HG03565 (cell line): ENCODE results near the gene DBN1.
"Not testable (repeated sequence)": the region's sequence is repeated elsewhere in the genome, so short reads cannot be mapped to it uniquely, and the experiment has no call there.

Experiments used
- ATAC-seq: cut with Tn5 transposase; IDR thresholded peaks from one replicate; pipeline ENCODE4 v1.9.1; 2021; ENCODE audit warnings: mild to moderate bottlenecking, moderate library complexity; ENCODE audit not compliant: unreplicated experiment

Gene DBN1

GRCh38 chr5:177491983-177492746 is 18.7 kb upstream of the DBN1 start:
- no peak for ATAC-seq

GRCh38 chr5:177491429-177491945 is 18.1 kb upstream of the DBN1 start:
- no peak for ATAC-seq

GRCh38 chr5:177490992-177491391 is 17.6 kb upstream of the DBN1 start:
- no peak for ATAC-seq

GRCh38 chr5:177490311-177490991 is 17.0 kb upstream of the DBN1 start:
- ATAC-seq, result no peak

- ATAC-seq, result no peak
These were observed 15.8 kb upstream of the DBN1 start for GRCh38 chr5:177489119-177489716.

- ATAC-seq, result no peak
These were observed 14.5 kb upstream of the DBN1 start for GRCh38 chr5:177487975-177488374.

GRCh38 chr5:177487144-177487543 is 13.7 kb upstream of the DBN1 start:
- ATAC-seq, result no peak

- no peak for ATAC-seq
These were observed 12.8 kb upstream of the DBN1 start for GRCh38 chr5:177486256-177486655.

- ATAC-seq, result not testable (repeated sequence)
These were observed 12.3 kb upstream of the DBN1 start for GRCh38 chr5:177485753-177486152.

GRCh38 chr5:177484902-177485549 is 11.6 kb upstream of the DBN1 start:
- no peak for ATAC-seq

GRCh38 chr5:177483994-177484901 is 10.8 kb upstream of the DBN1 start:
- ATAC-seq, result no peak

GRCh38 chr5:177483042-177483441 is 9.6 kb upstream of the DBN1 start:
- ATAC-seq, result no peak

GRCh38 chr5:177482359-177482795 is 8.9 kb upstream of the DBN1 start:
- no peak for ATAC-seq

- ATAC-seq, result no peak
These were observed 6.3 kb upstream of the DBN1 start for GRCh38 chr5:177479774-177480173.

GRCh38 chr5:177478711-177479646 is 5.5 kb upstream of the DBN1 start:
- ATAC-seq, result no peak

GRCh38 chr5:177477701-177478477 is 4.5 kb upstream of the DBN1 start:
- ATAC-seq, result no peak

GRCh38 chr5:177476531-177477233 is 3.2 kb upstream of the DBN1 start:
- ATAC-seq, result no peak
